Activated T-cell treated with anti-CD3 and anti-CD28 coated beads, Interleukin-2, amount 50 U/mL, for 48 hours (primary cell): ENCODE measurements around the gene SCN4A.
"Not testable (repeated sequence)": the region's sequence is repeated elsewhere in the genome, so short reads cannot be mapped to it uniquely, and the experiment has no call there.

Source experiments
- DNase-seq, 2 experiments: peaks; one replicate each; pipeline ENCODE4 v3.0.0-alpha.2; 2020

SCN4A gene

DNA sequence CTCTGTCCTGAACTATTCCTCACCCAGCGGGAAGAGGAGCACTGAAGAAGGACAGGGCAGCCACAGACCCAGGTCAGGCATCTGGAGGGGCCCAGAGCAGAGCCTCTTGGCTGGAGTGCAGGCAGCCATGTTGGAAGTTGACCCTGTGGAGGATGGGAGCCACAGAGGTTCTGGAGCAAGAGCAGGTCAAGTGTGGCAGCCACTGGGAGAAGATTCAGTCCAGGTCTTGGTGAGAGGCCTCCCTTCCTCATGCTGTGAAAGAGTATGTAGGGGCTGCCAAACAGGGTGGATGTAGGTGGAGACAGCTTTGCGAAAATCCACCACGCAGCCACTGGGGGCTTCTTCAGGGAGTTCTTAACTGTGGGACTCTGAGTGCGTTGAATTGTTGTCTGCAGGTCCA, 40.0 kb downstream of the SCN4A start:
- no peak for DNase-seq

DNA sequence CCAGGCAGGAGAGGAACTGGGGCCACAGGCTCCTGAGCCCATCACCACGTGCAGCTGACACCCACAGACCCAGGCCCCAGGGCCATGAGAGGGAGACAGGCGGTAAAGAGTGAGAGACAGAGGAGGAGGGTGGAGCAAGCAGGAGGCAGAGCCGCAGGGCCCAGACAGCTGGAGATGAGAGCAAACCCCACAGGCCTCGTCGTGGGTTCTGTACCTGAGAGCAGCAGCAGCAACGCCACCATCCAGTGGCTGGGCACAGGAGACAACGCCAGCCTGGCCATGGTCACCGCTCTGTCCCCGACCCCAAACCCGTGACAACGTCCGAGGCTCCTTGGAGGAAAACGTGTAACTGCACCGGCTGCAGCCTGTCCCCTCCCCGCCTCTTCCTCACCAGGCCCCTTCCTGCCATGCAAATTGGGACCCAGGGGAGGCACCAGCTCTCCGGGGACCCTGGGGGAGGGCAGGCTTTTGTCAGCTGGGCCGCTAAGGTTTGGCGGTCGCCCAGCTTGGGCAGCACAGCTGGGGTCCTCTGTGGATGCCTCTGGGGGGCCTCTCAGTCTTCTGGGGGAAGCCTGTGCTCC, 40.6 kb downstream of the SCN4A start, which contains the start of gene CD79B:
Gene CD79B (minus strand): TSS at position 351 of the 581 bp plus-strand sequence. CDS start 70 bp downstream, at position 281.
- DNase-seq, result peak; percentile 56 to 67

GRCh38 chr17:63930951-63931575, 41.7 kb downstream of the SCN4A start:
- peak; percentile 62 to 76 for DNase-seq

DNA sequence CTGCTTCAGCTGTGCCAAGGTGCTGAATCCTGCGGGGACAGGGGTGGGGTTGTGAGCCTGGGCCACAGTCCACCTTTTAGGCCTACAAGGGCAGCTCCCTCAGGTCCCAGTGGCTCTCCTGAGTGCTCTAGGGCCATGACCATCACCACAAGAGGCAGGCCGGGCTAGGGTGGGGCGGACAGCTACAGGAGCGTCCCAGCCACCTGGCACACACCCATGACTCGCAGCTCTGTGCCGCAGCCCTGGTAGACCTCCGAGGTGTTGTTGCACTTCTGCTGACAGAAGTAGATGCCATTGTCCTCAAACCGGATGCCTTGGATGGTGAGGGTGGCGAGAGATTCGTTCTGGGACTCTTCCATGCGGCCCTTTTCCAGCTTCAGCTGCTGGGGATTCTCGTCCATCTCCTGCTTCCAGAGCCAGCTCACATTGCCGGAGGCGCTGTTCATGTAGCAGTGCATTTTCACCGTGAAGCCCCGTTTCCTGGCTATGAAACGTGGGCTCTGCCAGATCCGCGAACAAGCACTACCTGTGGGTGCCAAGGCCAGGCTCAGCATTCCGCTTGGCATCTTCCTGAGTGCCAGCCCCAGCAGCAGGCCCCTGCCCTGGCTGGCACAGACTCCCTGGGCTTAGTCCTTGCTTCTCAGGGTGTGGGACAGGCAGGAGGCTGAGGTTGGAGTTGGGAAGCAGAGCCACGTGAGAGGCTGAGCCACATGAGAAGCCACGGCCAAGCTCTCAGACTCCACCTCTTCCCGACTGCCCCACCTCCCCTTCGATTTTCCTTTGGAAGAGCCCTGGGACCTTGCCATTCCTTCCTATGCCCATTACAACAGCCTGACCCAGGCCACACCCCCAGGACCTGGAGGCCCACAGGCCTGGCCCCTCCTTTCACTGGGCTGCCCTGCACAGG, 42.6 kb downstream of the SCN4A start:
- DNase-seq, result no peak

GRCh38 chr17:63928966-63929695, 43.6 kb downstream of the SCN4A start:
- no peak for DNase-seq

- no peak for DNase-seq
These were observed 44.5 kb downstream of the SCN4A start for GRCh38 chr17:63928172-63928666.

- DNase-seq, result no peak
These were observed 45.1 kb downstream of the SCN4A start for GRCh38 chr17:63927464-63928171.

GRCh38 chr17:63926164-63926563, 46.6 kb downstream of the SCN4A start:
- DNase-seq, result no peak

DNA sequence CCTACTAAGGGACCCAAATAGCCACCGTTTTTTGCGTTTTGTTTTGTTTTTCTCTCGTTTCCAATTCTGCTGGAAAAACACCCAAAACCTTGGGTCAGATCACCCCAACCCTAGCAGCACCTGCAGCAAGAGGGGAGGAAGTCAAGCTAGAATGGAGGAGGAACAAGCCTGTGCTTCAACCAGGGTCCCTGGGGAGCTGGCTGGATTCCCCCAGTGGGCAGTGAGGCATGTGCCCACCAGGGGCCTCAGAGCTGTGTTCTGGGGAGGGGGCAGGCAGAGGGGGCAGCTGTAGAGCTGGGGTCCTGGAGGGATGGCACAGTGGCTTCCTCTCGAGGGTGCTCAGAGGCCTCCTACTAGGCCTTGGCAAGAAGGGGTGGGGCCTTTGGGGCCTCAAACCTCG, 47.1 kb downstream of the SCN4A start:
- DNase-seq, result no peak

DNA sequence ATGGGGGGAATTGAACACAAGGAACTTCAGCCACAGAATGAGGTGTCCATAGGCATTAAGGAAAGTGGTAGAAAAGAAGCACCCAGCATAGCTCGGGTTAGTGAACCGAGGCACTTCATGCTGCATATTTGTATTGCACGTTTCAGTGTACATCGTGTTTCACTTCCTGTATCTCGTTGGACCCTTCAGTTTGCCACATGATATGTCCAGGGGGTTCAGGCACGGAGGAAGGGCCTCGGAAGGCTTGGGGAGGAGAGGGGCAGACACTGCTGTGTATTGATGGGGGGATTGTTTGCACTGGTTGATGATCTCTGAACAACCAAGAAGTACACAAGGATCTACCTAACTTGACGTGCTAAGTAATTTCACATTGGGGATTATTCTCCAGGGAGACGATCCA, 50.3 kb downstream of the SCN4A start:
- DNase-seq, result not testable (repeated sequence)

DNA sequence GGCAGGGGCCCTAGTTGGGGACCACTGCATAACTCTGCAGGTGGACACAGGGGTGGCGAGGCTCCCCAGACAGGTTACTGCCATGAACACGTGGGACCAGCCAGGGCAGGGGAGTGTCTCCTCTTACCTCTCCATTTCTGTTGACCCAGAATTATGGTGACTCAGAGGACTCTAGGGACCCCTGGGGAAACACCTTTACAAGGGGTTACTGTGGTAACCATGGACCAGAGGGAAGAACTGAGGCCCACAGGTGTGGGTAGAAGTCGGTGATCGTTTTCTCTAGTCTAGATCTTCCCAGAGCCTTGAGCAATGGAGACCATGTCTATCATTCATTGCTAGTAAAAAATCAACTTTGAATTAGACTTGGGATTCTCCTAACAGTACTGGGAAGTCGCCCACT, 51.9 kb downstream of the SCN4A start:
- not testable (repeated sequence) for DNase-seq

GRCh38 chr17:63920050-63920449, 52.7 kb downstream of the SCN4A start:
- DNase-seq, result not testable (repeated sequence)

DNA sequence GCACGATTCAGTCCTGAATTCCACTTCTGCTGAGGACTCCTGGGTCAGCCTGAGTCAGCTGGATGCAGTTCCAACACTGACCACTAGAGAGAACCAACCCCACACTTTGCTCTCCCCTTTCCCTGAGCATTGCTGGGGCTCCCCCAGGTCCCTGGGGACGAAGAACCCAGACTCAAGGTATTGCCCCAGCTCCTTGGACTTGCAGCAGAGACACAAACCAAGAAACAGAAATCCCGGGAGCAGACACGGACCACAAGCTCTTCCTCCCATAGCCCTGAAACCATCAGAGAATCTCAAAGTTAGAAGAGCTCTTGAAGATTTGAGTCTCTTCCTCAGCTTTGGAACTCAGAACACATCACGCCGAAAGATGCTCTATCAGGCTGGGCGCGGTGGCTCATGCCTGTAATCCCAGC, 53.4 kb downstream of the SCN4A start:
- DNase-seq, result peak; percentile 80 to 83

DNA sequence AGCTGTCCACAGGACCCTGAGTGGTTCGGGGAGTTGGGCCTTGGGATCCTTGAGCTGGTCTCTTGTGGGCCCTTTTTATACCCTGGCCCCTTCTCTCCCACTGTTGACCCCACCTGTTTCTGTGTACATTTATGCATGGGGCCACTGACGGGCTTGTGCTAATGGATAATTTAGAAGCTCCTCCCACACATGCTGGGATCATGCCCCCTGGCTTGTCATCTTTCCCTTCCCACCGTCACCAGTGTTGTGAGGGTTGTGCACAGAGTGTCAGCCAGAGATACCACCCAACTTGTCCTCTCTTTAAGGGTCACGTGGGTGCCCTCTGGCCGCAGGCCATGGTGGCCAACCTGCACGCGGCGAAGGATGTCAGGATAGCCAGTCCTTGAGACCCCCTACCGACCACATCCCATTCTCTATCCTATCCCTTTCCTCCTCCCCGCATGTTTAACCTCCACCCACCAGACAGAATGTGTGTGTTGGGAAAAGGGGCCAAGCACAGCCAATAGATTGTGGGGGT, 53.9 kb downstream of the SCN4A start, which contains the start of gene GH1:
Gene GH1 (minus strand): TSS at position 51 of the 517 bp plus-strand sequence. CDS start 63 bp downstream, outside the sequence.
- not testable (repeated sequence) for DNase-seq

DNA sequence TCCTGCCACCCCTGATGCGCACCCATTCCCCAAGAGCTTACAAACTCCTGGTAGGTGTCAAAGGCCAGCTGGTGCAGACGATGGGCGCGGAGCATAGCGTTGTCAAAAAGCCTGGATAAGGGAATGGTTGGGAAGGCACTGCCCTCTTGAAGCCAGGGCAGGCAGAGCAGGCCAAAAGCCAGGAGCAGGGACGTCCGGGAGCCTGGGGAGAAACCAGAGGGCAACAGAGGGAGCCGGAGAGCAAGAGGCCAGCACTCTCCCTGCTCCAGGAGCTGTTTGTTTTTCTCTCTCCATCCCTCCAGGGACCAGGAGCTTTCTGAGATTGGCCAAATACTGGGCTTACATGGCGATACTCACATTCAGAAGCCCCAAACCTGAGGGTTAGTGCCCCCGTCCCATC, 54.4 kb downstream of the SCN4A start:
- DNase-seq, result no peak

DNA sequence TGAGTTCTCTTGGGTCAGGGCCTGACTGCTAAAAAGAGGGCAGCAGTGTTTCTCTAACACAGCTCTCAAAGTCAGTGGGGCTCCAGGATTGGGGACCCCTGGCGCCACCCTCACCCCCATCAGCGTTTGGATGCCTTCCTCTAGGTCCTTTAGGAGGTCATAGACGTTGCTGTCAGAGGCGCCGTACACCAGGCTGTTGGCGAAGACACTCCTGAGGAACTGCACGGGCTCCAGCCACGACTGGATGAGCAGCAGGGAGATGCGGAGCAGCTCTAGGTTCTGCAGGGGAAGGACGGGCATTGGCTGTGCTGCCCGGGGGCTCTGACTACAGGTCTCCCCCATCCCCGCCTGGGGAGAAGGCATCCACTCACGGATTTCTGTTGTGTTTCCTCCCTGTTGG, 55.1 kb downstream of the SCN4A start:
- DNase-seq, result no peak

DNA sequence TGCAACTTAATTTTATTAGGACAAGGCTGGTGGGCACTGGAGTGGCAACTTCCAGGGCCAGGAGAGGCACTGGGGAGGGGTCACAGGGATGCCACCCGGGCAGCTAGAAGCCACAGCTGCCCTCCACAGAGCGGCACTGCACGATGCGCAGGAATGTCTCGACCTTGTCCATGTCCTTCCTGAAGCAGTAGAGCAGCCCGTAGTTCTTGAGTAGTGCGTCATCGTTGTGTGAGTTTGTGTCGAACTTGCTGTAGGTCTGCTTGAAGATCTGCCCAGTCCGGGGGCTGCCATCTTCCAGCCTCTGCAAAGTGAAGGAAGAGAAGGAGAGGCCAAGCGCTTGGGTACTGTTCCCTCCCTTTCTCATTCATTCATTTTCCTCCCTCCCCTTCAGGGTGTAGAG, 55.5 kb downstream of the SCN4A start:
- not testable (repeated sequence) for DNase-seq

DNA sequence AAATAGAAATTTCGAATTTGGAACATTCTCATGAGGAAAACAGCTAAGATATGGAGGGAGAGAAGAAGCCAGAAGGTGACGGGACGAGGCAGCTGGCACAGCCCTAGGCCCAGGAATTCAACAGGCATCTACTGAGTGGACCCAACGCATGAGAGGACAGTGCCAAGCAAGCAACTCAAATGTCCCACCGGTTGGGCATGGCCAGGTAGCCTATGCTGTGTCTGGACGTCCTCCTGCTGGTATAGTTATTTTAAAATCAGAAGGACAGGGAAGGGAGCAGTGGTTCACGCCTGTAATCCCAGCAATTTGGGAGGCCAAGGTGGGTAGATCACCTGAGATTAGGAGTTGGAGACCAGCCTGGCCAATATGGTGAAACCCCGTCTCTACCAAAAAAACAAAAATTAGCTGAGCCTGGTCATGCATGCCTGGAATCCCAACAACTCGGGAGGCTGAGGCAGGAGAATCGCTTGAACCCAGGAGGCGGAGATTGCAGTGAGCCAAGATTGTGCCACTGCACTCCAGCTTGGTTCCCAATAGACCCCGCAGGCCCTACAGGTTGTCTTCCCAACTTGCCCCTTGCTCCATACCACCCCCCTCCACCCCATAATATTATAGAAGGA, 56.0 kb downstream of the SCN4A start:
- DNase-seq, result no peak

GRCh38 chr17:63915753-63916152, 57.0 kb downstream of the SCN4A start:
- DNase-seq, result not testable (repeated sequence)

DNA sequence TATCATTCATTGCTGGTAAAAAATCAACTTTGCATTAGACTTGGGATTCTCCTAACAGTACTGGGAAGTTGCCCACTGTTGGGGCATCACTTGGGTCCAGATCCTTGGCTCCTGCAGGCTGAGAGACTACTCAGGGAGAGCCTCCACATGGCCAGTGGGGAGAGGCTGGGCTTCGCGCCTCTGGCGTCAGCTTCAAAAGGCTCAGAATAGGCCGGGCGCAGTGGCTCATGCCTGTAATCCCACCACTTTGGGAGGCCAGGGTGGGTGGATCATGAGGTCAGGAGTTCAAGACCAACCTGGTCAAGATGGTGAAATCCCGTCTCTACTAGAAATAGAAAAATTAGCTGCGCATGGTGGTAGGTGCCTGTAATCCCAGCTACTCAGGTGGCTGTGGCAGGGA, 58.2 kb downstream of the SCN4A start:
- no peak for DNase-seq

- DNase-seq, result peak; percentile 78 to 82
These were observed 61.0 kb downstream of the SCN4A start for GRCh38 chr17:63911657-63912100.
